NCI-H69 (cell line): ENCODE data around the gene ZNF362.

Source experiments
- DNase-seq: peaks from one replicate; lab custom pipeline; 2025; lab: John Stamatoyannopoulos, UW

ZNF362 gene

DNA sequence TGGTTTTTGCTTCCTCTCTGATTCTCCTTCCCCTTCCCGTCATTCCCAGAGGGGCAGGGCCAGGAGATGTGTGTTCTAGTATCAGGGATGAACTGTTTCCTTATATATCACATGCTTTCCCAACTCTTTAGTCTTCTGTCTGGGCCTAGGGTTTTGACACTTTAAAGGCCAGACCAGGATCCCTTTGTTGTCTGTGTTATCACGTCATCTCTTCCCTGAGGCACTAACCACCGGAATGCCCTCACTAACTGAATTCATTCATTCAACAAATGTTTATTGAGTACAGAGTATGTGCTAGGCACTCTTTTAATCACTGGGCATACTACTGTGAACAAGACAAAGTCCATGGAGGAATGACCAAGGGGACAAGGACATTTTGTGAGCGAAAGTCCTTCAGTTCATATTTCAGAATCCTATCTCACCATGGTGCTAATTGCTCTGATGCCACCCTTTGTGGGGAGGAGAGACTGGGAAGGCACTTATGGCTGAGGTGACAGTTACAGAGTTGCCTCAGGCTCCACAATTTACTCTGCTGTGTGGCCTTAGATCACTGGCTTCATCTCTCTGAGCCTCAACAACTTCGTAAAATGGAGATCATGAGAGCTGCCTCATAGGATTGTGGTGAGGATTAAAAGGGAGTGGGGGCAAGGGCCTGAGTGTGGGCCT is 12.0 kb upstream of the ZNF362 start:
- DNase-seq = peak; percentile 32

- peak; percentile 69 for DNase-seq
Observed at GRCh38 chr1:33244809-33245186, 11.5 kb upstream of the ZNF362 start.

- no peak for DNase-seq
Observed at GRCh38 chr1:33246171-33246570, 10.1 kb upstream of the ZNF362 start.

GRCh38 chr1:33247545-33247944 is 8.7 kb upstream of the ZNF362 start:
- peak; percentile 29 for DNase-seq

- DNase-seq = no peak
Observed at GRCh38 chr1:33248244-33248643, 8.0 kb upstream of the ZNF362 start.

GRCh38 chr1:33249422-33249821 is 6.9 kb upstream of the ZNF362 start:
- DNase-seq = no peak

DNA sequence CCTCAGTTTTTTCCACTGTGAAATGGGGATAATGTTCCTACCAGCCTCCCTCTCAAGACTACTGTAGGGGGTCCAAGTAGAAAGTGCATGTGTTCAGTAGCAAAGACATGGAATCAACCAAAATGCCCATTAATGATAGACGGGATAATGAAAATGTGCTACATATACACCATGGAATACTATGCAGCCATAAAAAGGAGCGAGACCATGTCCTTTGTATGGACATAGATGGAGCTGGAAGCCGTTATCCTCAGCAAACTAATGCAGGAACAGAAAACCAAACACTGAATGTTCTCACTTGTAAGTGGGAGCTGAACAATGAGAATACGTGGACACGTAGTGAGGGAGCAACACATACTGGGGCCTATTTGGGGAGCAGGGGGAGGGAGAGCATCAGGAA is 6.1 kb upstream of the ZNF362 start:
- no peak for DNase-seq

DNA sequence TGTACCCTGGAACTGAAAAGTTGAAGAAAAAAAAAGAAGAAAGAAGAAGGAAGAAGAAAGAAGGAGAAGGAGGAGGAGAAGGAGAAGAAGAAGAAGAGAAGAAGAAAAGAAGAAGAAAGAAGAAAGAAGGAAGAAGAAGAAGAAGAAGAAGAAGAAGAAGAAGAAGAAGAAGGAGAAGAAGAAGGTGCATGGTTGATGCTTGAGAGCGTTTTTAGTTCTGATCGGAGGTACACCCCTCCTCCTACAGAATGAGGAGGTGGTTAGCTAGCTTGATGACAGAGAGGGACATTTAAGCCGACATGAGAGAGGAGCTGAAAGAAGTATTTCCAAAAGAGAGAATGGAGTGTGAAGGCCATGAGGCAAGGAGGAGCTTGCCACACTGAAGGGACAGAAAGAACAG is 5.6 kb upstream of the ZNF362 start:
- DNase-seq = no peak

DNA sequence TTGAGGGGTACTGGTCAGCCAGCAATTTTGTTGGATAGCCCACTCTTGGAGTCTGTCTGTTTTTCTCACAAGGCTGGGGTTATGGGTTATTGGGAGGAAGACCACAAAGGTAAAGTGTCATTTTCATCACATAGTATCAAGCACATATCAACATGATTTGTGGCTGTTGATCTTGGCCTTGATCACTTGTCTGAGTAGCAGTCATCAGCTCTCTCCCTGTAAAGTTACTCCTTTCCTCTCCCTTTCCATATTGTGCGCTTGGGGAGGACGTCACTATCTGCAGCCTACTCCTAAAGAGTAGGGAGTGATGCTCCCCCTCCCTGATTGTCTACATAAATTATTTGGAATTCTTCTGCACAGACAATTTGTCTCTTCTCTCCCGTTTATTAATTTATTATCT is 1.8 kb upstream of the ZNF362 start:
- no peak for DNase-seq

GRCh38 chr1:33255347-33256220 is 708 bp upstream of the ZNF362 start:
- peak; percentile 54 for DNase-seq

- no peak for DNase-seq
Observed at GRCh38 chr1:33256221-33256470, 146 bp upstream of the ZNF362 start.

DNA sequence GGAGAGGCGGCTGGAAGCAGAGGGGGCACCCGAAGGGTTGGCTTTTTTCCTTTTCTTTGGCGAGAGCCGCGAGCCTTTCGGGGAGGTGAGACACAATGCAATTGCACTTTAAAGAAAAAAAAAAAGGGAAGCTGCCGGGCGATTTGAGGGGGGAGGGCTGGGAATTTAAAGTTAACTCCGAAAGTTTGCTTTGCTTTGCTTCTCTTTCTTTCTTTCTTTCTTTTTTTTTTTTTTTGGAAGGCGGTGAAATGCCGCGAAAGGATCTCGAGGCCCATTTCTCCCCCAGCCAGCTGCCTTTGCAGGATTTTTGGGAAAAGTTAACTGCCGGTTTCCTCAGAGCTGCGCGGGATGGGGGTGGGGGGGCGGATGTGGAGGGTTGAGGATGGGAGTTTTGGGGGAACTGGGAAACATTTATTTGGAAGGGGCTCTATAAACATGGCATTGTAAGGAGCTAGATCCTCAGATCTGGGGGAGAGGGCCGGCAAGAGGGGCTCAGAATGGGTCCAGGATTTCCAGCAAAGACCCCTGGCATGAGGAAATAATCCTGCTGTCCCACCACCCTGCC is 997 bp downstream of the ZNF362 start:
- peak; percentile 51 for DNase-seq

GRCh38 chr1:33257772-33258712 is 1.8 kb downstream of the ZNF362 start:
- no peak for DNase-seq

DNA sequence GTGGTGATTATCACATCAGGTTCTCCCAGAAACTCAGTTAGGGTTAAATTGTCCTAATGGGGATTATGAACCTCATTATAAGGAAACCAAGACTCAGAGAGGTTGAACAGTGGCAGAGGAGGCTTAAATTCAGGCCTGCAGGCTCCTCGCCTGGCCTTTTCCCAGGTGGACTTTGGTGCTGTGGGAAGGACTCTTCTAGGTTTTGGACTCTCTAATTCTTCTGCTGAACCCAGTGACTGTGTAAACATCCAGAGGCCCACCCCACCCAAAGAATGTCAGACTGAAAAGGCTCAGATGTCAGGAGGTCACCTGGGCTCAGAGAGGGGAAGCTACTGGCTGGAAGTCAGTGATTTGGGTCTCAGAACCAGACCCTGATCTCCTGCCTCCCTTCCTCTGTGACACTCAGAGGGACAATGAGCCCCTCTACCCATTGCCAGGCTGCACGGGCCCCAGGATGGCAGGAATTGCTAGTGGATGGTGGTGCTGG is 2.5 kb downstream of the ZNF362 start:
- DNase-seq = no peak

DNA sequence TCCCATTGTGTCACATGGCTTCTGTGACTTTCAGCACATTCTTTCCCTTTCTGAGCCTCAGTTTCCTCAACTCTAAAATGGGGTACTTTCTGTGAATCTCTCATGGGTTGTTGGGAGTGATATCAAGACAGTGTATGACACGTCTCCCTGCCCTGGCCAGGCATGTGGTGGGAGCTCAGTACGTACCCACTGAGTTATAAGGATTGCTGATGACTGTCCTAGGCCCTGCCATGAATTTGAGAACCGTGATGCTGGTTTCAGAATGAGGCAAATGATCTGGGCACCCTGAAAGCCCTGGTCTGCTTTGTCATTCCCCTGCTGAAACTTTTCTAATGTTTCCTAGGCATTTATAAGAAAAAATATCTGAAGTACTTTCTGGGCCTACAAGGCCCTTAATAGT is 3.6 kb downstream of the ZNF362 start:
- no peak for DNase-seq

DNA sequence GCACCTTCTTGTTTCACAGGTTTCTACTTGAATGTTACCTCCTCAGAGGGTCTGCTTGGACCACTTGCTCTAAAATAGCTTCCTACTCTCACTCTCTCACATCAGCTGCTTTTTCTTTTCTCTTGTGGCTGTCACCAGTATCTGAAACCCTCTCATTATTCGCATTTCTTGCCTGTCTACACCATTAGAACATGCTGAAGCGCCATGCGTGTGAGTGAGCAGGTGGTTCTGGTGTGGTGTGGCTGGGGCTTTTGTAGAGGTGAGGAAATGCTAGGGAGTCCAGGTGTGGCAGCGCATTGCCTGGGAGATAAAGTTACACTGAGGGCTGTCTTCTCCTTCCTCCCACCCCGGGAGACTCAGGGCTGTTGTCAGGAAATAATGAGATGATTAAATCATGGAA is 4.1 kb downstream of the ZNF362 start:
- peak; percentile 74 for DNase-seq

GRCh38 chr1:33261344-33261743 is 5.1 kb downstream of the ZNF362 start:
- DNase-seq = no peak

- DNase-seq = no peak
Observed at GRCh38 chr1:33263890-33264504, 7.7 kb downstream of the ZNF362 start.

DNA sequence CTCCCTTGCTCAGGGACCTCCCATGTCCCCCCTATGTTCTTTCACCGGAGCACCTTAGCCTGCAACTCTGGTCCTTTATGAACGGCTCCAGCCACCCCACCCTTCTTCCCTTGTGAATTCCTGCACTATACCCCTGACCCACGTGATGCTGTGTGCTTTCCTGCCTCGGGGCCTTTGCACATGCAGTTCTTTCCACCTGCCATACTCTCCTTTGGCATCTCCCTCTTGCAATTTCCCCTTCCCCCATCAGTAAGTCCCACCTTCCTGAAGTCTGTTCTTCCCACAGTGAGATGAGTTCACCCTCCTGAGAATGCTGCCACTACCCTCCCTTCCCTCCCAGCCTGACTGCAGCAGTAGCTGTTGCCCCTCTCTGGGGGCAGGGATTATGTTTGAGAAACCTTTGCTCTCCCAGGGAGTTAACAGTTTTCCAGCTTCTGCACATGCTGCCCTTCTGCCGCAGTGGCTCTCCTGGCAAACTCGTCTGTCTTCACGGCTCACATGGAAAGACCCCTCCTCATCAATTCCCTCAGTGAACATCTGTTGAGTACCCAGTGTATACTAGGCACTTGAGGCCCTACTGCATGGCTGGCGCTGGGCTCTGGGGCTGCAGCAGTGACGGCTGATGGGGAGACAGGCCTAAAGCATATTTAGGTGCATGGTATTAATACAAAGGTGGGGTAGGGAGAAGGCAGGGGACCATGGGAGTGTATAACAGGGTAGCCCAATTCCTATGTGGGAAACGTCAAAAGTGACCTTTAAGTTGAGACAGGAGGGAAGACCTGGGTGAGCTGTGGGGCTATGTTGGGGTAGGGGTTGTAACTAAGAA is 9.7 kb downstream of the ZNF362 start:
- DNase-seq = no peak

- DNase-seq = no peak
Observed at GRCh38 chr1:33266766-33267165, 10.5 kb downstream of the ZNF362 start.
